ENCODE measurements around the gene KRTAP5-9.
"Not testable (repeated sequence)": the region's sequence is repeated elsewhere in the genome, so short reads cannot be mapped to it uniquely, and the experiment has no call there.

DNA sequence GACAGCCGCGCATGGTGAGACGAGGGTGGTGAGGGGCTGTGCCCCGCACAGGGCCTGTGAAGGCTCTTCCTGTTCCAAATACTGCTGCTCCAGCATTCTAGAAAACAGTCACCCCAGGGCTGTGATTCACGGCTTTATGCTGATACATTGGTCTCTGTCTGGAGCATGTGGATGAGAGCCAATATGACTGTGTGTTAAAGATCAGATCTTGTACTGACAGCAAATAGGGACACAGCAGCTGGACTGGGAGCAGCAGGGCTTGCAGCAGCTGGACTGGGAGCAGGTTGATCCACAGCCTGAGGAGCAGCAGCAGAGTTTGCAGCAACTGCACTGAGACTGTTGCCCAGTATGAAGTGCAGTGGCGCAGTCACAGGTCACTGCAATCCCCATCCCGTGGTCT is 31.3 kb downstream of the KRTAP5-9 start:
- not testable (repeated sequence) for TF ChIP-seq EZH2 (IDR thresholded peaks at IDR 0.05; ENCODE audit: insufficient read depth, low read length)
- TF ChIP-seq, protein P1, sequence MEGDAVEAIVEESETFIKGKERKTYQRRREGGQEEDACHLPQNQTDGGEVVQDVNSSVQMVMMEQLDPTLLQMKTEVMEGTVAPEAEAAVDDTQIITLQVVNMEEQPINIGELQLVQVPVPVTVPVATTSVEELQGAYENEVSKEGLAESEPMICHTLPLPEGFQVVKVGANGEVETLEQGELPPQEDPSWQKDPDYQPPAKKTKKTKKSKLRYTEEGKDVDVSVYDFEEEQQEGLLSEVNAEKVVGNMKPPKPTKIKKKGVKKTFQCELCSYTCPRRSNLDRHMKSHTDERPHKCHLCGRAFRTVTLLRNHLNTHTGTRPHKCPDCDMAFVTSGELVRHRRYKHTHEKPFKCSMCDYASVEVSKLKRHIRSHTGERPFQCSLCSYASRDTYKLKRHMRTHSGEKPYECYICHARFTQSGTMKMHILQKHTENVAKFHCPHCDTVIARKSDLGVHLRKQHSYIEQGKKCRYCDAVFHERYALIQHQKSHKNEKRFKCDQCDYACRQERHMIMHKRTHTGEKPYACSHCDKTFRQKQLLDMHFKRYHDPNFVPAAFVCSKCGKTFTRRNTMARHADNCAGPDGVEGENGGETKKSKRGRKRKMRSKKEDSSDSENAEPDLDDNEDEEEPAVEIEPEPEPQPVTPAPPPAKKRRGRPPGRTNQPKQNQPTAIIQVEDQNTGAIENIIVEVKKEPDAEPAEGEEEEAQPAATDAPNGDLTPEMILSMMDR (IDR thresholded peaks at IDR 0.05; ENCODE audit: insufficient read depth, low read depth, low read length): not testable (repeated sequence)

Data from astrocyte (in vitro differentiated cells and primary cell).